Psoas muscle (tissue), 8 donors: ENCODE data around the gene ATRNL1. TPM values are rescaled to one million over a fixed set of nuclear protein-coding genes. Genes with fewer than 3 reads are reported as not detected.

Source experiments
- ATAC-seq, 4 donors: fragments of 200-7000 bp; cut with Tn5 transposase; one replicate each; pipeline ENCODE4 v1.9.1; 2020; ENCODE audit warnings: moderate library complexity in 3 of 4, mild to moderate bottlenecking in 2 of 4
- DNase-seq, 2 donors: peaks; one replicate each; pipeline ENCODE4 v3.0.0-alpha.2; 2020
- H3K27ac ChIP-seq: fragments of 200-600 bp; one replicate; pipeline ENCODE4 v1.8.0; 2022
- H3K27me3 ChIP-seq, 3 donors: fragments of 200-600 bp in 1 of 3; one replicate each; pipeline versions ENCODE4 v1.6.1 to v1.8.0; 2013 to 2022; ENCODE audit warnings: low read length in 2 of 3, mild to moderate bottlenecking in 2 of 3, moderate library complexity in 1 of 3; ENCODE audit not compliant: insufficient read depth in 3 of 3
- H3K36me3 ChIP-seq, 2 donors: fragments of 200-600 bp in 1 of 2; one replicate each; pipeline versions ENCODE4 v1.6.1 to v1.8.0; 2013 to 2022; ENCODE audit warnings: low read depth in 1 of 2, mild to moderate bottlenecking in 1 of 2, moderate library complexity in 1 of 2; ENCODE audit not compliant: insufficient read depth in 1 of 2
- H3K4me1 ChIP-seq: fragments of 200-600 bp; one replicate; pipeline ENCODE4 v1.8.0; 2022
- H3K4me3 ChIP-seq: fragments of 200-600 bp; one replicate; pipeline ENCODE4 v1.8.0; 2022; ENCODE audit warnings: mild to moderate bottlenecking
- H3K9me3 ChIP-seq: fragments of 200-600 bp; one replicate; pipeline ENCODE4 v1.8.0; 2022
- WGBS, 3 donors: extraction: QIAGEN DNeasy Blood & Tissue Kit; methylation state at CpG; one replicate each; pipeline versions ENCODE4 v1.1.6 to v1.1.7; 2013; 5-methylcytosine and 5-hydroxymethylcytosine counted together
- intact Hi-C, 2 donors: fragments of 100-400 bp; cut with DNase I; formaldehyde crosslinking; loops; one replicate each; pipeline versions ENCODE4 v1.11.0 to v1.14.2; 2022
- polyA plus RNA-seq, 3 donors: library from polyadenylated mRNA; stranded (reverse); fragments of 200-250 nt; gene quantifications; one replicate each; pipeline ENCODE4 v1.2.3, GENCODE V29; 2013
- total RNA-seq, 4 donors: library from RNA; stranded (reverse); fragmentation: NEBNext Ultra II Directional in 2 of 4; extraction: Animal tissue kit (Norgen Biotek cat#: 25700) in 2 of 4; gene quantifications; one replicate each; pipeline versions ENCODE4 v1.2.1 to v1.2.4, GENCODE V29; 2021 to 2023
- TF ChIP-seq, protein P1 (sequence below): fragments of 200-600 bp; IDR thresholded peaks from one replicate; pipeline ENCODE4 v1.8.0; 2022; ENCODE audit warnings: antibody characterized with exemption
- donor health status: healthy with polysubstance abuse.
- donor health status: DM: no; HTN: no; CAD: no; lungs with moderate emphysema.
- donor health status: Bipolar disorder and iron deficiency.
- donor health status: healthy.
- donor health status: DM: yes; HTN: yes; CAD: no.
- donor health status: DM: no; HTN: no; CAD: no.
- donor health status: DM: no; HTN: no; CAD: no.
- donor health status: DM: yes; HTN: yes; CAD: no.

ATRNL1 gene
- total and polyA plus RNA-seq, 7 donors = 0.01 to 7.1 (median 2.2) TPM

DNA sequence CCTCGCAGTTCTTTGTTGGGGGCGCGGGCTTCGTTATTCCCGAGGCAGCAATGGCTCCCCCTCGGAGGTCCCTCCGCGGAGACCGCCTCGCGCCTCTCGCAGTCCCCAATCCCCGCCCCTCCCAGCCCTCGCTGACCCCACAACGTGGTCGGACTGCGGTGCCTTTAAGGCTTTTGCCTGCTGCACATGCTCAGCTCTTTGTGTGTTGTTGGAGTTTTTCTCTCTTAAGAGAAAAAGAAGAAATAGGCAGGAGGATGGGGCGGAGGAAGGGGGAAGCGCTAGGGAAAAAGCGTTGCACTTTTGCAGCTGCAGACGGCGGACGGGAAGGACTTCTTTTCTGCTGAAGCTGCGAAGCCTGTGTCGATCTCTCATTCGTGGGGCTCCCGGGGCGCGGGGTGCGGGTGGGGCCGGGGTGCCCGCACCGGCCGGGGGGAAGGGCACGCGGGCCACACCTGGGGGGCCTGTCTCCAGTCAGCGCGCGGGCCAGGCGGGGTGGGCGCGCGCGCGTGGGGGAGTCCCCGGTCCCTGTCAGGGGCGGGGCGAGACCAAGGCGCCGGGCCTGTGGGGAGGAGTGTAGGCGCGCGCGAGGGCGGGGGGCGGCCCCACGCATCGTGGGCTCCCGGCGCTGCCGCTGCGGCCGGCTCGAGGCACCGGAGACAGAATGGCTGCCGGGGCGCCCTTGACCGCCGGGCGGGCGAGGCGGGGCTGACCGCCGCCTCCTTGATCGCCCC, 445 bp upstream of the ATRNL1 start:
- DNase-seq = peak; percentile 29 to 50
- peak overlapping the region; percentile 69 for H3K27ac ChIP-seq
- intact Hi-C loops = no loop called here

DNA sequence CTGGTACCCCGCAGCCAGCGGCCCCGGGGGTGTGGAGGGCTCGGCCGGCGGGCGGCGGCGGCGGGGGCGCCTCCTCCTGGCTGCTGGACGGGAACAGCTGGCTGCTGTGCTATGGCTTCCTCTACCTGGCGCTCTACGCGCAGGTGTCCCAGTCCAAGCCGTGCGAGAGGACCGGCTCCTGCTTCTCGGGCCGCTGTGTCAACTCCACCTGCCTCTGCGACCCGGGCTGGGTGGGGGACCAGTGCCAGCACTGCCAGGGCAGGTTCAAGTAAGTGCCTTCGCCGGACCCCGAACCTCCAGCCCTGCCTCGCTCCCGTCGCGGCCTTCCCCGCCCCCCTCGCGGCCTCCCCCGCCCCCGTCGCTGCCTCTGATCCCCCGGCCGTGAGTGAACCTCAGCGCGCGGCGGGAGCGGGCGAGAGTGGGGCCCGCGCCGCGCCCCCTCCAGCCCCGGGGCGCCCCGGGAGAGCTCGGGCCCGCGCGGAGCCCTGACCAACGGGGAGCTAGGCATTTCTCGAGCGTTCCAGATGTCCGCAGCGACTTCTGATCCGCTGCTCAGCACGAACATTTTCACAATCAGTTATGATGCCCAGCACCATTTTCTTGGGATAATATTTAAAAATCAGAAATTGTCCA, 727 bp downstream of the ATRNL1 start:
- peak overlapping the region; percentile 69 for H3K27ac ChIP-seq
- intact Hi-C loops = no loop called here
- peak overlapping the region; percentile 77 for H3K4me3 ChIP-seq
- peaks cover 0 to 19% (median 3%) of the 10 kb centered on the region in 3 donors for H3K27me3 ChIP-seq
- no peaks in the 10 kb centered on the region for H3K4me1 ChIP-seq
- H3K36me3 ChIP-seq = no peaks in the 10 kb centered on the region
- H3K9me3 ChIP-seq = no peaks in the 10 kb centered on the region
- WGBS, 3 donors = 1% methylated on average over 45 to 61 of the region's 61 CpGs
- ATAC-seq = peak; percentile 42 to 61 (median 58)
- peak in 1 of 2 donors; percentile 48 for DNase-seq
- TF ChIP-seq, protein P1, sequence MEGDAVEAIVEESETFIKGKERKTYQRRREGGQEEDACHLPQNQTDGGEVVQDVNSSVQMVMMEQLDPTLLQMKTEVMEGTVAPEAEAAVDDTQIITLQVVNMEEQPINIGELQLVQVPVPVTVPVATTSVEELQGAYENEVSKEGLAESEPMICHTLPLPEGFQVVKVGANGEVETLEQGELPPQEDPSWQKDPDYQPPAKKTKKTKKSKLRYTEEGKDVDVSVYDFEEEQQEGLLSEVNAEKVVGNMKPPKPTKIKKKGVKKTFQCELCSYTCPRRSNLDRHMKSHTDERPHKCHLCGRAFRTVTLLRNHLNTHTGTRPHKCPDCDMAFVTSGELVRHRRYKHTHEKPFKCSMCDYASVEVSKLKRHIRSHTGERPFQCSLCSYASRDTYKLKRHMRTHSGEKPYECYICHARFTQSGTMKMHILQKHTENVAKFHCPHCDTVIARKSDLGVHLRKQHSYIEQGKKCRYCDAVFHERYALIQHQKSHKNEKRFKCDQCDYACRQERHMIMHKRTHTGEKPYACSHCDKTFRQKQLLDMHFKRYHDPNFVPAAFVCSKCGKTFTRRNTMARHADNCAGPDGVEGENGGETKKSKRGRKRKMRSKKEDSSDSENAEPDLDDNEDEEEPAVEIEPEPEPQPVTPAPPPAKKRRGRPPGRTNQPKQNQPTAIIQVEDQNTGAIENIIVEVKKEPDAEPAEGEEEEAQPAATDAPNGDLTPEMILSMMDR = no peak

More for the DNA sequence above, 445 bp upstream of the ATRNL1 start:
- peak; percentile 75 to 81 (median 79) for ATAC-seq
- TF ChIP-seq, protein P1 = no peak
- Histone ChIP-seq H3K9me3 (no peaks in the 10 kb centered on the region), H3K4me1 (no peaks in the 10 kb centered on the region), H3K4me3 (peak overlapping the region; percentile 77), H3K36me3 (no peaks in the 10 kb centered on the region), H3K27me3 (peaks cover 0 to 19% (median 3%) of the 10 kb centered on the region in 3 donors)
- 0 to 1% (median 0%) methylated on average over 34 to 74 of the region's 75 CpGs for WGBS, 3 donors

DNA sequence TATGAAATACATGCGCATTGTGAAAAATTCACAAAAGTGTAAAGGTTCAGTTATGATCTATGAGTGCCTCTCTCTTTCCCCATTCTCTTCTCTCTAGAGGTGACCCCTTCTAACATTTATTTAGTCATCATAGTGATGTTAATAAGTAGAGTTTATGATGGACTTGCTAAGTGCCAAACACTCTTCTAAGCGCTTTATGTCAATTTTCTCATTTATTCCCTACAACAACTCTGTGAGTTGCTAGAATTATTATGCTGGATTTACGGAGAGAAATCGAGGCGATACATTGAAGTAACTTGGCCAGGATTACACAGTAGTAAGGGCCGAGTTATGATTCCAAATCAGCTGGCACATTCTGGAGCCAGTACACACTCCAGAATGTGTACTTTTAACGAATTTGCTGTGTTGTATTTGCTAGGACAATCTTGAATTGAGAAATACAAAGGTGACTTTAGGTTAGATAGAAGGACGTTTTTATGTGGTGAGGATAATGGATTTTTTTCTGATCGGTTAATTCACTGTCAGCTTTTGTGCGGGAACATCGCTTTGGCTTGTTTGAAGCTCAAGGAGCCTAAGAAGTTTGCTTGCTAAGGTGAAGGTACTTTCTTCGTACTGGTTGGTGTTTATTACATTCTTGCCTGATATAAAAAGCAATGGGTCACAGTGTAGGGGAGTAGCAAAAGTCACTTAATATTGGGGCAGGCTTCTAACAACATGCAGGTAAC, 1.4 kb downstream of the ATRNL1 start:
- TF ChIP-seq, protein P1 = no peak
- peaks cover 0 to 19% (median 3%) of the 10 kb centered on the region in 3 donors for H3K27me3 ChIP-seq
- WGBS, 3 donors = 39 to 58% (median 44%) methylated on average over 12 of the region's 12 CpGs
- H3K9me3 ChIP-seq = no peaks in the 10 kb centered on the region
- DNase-seq (no peak), ATAC-seq (no peak)
- no peak overlapping the region for H3K27ac ChIP-seq
- no peaks in the 10 kb centered on the region for H3K4me1 ChIP-seq
- intact Hi-C loops = no loop called here
- no peaks in the 10 kb centered on the region for H3K36me3 ChIP-seq
- H3K4me3 ChIP-seq = peak overlapping the region; percentile 77

DNA sequence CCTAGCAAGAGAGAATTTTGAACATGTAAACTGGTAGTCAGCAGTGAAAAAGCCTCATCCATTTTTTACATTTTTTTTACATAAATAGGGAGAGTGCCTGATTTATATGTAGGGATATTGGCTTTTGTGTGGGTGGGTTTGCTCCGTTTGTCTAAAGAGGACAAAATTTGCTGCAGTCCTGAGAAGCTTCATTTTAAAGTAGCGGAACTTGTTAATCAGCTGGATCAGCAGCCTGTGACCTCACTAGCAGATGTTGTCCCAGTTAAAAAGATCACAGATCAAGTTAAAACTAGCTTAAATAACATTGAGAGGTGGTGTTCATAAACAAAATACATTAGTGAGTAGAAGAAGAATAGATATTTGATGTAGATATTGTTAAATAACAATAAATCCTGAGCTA, 2.6 kb downstream of the ATRNL1 start:
- no peak for ATAC-seq
- Histone ChIP-seq H3K27ac (no peak overlapping the region), H3K4me3 (no peak overlapping the region), H3K27me3 (peaks cover 0 to 19% (median 3%) of the 10 kb centered on the region in 3 donors), H3K4me1 (no peaks in the 10 kb centered on the region), H3K9me3 (no peaks in the 10 kb centered on the region), H3K36me3 (no peaks in the 10 kb centered on the region)
- intact Hi-C loops = no loop called here
- TF ChIP-seq, protein P1 = no peak
- no peak for DNase-seq
- WGBS, 3 donors = 47 to 58% (median 56%) methylated on average over 2 of the region's 2 CpGs
